ENCODE data around the gene GSC2.

Gene GSC2

DNA sequence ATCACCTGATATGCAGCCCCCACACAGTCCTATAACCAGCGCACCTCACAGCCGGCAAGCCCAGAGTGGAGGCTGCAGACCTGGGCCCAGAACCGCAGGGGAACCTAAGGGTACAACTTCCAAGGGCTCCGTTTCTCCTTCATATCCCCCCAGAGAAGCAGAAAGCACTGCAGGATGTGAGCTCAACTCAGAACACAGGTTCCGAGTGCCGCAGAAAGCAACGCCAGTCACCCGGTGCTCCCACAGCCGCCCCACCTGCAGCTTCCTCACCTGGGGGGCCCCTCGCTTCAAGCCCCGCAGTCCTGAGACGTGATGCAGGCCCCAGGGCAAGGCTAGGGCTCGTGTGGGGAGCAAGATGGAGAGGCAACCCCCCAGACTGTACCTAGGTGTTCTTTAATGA is 16.5 kb downstream of the GSC2 start:
- no peak for DNase-seq (ENCODE audit: low spot score)

DNA sequence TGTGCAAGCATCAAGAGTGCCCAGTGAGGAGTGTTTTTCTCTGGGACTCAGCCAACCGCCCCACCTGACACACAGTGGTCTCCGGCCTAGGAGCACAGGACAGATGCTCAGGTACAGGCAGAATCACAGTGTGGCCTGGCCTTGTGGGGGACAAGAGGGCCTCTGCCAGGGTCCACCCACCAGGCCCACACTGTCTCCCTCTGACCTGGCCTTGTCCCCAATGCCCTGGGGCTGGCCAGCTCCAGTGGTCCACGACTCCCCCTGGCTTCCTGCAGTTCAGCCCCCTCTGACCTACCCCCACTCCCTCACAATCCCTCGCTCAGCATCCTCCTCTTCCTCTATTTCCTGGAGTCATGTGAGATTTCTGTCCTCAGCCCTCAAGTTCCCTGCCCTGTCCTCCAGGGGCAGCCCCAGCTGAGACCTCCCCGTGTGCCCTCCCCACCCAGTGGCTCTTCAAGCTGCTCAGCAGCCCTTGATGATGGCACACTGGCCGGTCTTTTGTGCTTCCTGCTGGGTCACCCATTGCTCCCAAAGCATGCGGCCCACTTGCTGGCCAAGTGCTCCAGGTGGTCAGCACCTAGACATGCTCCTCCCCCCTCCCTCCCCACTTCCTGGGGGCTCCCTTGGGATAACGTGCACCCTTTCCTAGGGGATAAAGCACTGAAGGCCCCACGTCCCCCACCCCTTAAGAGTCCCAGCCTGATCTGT is 17.2 kb downstream of the GSC2 start:
- no peak for DNase-seq (ENCODE audit: low spot score)

DNA sequence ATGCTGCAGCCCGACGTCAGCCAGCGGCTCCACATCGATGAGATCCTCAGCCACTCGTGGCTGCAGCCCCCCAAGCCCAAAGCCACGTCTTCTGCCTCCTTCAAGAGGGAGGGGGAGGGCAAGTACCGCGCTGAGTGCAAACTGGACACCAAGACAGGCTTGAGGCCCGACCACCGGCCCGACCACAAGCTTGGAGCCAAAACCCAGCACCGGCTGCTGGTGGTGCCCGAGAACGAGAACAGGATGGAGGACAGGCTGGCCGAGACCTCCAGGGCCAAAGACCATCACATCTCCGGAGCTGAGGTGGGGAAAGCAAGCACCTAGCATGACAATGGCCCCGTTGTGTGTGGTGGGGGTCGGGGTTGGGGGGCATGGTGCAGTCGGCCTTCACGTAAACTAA is 17.9 kb downstream of the GSC2 start:
- DNase-seq (ENCODE audit: low spot score): no peak

DNA sequence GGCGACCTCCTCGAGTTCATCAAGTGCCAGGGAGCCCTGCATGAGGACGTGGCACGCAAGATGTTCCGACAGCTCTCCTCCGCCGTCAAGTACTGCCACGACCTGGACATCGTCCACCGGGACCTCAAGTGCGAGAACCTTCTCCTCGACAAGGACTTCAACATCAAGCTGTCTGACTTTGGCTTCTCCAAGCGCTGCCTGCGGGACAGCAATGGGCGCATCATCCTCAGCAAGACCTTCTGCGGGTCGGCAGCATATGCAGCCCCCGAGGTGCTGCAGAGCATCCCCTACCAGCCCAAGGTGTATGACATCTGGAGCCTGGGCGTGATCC is 18.4 kb downstream of the GSC2 start:
- DNase-seq (ENCODE audit: low spot score): no peak

DNA sequence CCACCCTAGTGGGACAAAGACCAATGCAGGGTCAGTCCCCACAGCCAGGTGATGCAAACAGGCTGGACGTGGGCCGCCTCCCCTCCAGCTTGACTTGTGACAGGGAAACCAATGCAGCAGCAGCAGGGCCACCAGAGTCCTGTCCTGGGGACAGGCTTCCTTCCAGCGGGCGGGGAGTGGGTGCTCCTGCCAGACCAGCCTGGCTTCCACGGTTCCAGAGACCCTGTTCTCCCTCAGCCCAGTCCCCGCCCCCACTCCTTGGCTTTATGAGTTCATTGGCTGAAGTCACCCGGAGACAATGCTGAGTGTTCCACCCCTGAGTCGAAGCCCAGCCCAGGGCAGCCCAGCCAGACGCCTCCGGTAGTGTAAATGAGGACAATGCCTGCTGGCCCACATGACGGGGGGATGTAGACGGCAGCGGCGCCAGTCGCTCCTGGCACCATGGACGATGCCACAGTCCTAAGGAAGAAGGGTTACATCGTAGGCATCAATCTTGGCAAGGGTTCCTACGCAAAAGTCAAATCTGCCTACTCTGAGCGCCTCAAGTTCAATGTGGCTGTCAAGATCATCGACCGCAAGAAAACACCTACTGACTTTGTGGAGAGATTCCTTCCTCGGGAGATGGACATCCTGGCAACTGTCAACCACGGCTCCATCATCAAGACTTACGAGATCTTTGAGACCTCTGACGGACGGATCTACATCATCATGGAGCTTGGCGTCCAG is 19.0 kb downstream of the GSC2 start, which contains the start of gene TSSK2:
TSS of gene TSSK2 (plus strand) at position 350 of the 726 bp plus-strand sequence. CDS start at position 442, 92 bp downstream.
- no peak for DNase-seq (ENCODE audit: low spot score)

DNA sequence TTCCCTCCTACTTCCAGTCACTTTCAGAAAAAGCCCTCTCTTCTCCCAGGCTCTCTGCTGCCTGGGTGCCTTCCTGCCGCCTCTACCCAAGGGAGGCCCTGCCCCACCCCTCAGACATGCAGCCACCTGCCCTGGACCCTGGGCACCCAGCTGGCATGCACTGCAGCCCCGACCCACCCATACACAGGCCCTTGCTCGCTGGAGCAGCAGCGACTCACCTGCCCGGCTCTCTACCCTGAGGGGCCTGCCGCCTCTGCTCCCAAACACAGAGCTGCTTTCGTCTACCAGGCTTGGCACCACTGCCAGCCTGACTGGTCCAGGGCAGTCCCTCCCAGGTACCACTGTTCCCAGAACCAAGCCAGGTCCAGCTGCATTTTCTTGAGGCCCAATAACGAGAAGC is 20.2 kb downstream of the GSC2 start:
- no peak for DNase-seq (ENCODE audit: low spot score)

DNA sequence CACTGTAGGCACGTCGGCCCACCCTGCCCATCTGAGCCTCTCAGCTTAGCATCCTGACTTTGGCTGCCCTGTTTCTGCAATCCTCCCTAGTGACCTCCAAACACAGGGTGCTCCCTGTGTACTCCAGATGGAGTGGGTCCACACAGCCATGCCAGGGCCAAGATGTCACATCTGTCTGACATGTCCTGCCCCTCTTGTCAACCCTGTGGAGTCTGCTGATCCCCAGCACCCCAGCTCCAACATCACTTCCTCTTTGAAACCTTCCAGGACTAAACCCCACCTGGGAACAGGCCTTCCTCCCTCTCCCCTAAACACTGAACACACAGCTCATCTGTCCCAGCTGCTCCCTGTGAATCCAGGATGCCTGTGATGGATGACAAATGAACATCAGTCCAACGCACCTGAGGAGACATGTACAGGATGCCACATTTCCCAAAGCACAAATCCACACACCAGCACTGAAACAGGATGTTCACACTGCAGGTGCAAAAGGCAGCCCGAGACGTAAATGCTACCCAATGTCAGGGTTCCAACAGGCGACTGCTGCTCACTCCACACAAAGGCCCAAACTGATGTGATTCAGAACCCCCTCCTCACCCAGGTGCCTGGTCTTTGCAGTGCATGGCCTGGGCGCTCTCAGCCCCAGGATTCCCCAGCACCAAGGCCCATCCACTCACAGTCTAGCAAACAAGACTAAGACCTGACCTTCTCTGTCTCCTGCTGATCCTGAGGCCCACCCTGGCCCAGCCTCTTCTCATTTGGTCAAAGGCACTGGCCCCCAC is 21.0 kb downstream of the GSC2 start:
- no peak for DNase-seq (ENCODE audit: low spot score)

DNA sequence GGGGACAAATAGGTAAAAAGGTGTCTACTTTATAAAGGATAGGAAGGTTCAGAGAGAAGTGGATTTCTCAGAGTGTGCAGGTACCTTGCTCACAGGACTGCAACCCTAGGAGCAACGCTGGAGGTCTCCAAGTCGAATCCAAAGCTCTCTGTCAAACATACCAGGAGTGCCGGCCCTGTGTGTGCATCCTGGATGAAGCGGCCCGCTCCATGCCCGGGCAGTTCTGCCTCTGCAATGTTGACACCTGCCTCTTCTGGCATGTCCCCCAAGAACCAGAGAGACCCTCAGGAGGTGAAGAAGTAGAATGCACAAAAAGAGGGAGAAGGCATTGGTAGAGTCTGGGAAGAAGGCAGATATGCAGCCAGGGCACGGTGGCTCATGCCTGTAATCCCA is 22.1 kb downstream of the GSC2 start:
- no peak for DNase-seq (ENCODE audit: low spot score)

DNA sequence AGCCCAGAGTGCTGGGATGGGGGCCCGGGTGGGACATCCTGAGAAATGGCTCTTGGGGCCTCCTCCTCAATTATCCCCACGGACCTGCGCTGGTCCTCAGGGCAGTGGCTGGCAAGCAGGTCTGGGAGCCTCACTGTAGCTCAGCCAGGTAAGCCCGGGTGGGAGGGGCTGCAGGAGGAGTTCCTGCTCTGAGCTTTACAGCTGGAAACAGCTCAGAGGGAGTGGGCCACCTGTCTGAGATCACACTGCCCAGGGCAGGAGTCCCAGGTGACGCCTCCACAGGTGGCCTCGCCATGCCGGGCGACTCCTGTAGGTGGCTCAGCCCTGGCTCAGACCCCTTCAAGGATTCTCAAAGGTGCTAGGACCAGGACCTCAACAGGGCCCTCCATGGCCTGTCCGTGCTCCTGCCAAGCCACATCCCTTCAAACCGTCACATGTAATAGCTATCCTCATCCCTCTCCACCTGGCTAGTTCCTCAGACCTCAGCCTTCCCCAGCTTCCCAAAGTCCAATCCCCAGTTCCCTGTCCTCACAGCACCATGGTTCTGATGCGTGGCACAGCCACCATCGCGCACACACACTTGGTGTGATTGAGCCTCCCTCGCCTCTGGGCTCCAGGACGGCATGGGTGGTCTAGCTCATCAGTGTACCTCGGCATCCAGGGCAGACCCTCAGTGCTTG is 22.6 kb downstream of the GSC2 start:
- no peak for DNase-seq (ENCODE audit: low spot score)

DNA sequence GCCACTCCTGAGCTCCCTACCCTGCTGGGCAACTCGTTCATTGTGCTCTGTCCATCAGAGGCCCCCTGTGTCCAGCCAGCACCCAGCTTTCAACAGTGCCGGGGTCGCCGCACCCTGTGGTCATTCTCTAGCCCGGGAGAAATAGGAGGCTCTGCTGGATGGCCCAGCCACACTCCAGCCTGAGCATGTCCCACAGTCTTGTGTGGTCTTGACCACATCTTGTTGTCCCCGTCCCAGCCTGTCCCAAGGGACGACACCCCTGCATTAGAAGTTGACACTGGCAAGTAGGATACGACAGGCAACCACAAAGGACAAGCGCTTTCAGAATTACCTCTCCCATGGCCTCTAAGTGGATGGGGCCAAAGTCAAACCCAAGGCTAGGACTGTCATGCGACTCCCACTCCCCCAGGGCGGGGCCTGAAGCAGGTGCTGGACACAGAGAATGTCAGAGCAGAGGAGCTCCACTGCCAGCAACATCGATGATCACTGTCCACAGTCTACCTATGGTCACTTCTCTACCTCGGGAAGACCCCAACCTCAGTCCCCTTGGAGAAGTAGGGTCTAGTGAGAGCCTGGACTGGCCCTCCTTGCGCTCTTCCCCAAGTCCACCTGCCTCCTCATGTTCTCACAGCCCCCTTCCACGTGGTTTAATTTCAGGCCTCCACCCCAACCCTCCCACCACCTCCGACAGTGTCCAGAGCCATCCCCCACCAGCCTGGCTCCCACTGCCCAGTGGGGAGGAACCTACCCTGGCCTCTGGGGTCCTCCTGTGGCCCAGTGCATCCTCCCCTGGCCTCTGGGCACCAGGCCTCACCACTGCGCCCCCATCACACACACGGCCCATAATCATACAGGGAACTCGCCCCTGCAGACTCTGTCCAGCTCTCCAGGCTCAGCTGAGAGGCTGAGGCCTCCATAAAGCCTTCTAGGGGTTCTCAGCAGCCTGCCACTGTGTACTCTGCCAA is 23.5 kb downstream of the GSC2 start:
- no peak for DNase-seq (ENCODE audit: low spot score)

DNA sequence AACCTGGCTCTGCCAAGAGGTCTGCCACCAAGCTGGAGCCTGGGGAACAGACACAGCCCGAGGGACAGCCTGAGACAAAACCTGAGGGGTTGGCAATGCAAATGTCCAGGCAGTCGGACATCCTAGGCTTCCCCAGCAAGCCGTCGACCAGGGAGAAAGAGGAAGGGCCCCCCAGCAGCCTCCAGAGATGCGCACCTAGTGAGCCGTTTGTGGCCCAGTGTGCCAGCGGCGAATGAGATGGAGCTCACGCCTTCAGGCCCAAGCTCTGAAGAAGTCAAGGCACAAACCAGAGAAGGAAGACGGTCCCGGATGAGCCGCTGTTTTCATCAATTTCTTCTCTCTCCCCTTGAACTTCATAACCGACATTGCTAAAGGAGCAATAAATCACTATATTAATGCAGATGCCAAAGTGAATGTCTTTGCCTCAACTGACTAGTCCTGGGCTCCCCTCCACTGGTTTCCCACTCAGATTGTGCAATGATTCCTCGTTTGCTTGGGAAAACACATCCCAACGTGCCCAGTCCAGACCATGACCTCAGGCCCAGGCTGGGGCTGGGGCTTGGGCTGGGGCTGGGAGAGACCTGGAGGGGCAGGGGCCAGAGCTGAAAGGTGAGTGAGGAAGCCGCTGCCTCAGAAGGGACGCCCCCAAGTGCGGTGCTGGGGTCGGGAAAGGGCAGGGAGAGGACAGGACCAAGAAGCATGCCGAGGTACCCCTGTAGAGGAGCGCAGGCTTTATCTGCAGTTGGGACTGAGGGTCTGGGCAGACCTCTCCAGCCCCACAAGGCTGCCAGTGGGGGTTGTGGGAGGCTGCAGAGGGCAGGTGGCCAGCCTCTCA is 24.4 kb downstream of the GSC2 start:
- DNase-seq (ENCODE audit: low spot score): no peak

DNA sequence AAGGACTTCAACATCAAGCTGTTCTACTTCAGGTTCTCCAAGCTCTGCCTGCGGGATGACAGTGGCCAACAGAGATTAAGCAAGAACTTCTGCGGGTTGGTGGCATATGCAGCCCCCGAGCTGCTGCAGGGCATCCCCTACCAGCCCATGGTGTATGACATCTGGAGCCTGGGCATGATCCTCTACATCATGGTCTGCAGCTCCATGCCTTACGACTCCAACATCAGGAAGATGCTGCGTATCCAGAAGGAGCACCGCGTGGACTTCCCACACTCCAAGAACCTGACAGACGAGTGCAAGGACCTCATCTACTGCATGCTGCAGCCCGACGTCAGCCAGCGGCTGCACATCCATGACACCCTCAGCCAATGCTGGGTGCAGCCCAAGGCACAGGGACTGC is 25.1 kb downstream of the GSC2 start:
- DNase-seq (ENCODE audit: low spot score): no peak

DNA sequence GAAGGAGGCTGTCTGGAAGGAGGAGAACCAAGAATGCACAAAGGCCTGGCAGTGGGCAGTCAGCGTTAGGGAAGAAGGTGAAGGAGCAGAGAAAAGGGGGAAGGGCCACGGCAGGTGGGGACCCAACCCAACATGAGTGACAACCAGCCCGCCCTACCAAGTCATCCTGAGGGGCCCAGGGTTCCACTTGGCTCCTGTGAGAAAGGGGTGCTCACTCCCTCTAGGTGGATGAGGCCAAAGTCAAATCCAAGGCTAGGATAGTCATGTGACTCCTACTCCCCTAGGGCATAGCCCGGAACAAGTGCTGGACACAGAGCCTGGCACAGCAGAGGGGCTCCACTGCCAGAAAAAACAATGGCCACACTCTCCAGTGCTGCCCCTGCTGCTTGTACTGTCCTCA is 25.7 kb downstream of the GSC2 start:
- DNase-seq (ENCODE audit: low spot score): no peak

DNA sequence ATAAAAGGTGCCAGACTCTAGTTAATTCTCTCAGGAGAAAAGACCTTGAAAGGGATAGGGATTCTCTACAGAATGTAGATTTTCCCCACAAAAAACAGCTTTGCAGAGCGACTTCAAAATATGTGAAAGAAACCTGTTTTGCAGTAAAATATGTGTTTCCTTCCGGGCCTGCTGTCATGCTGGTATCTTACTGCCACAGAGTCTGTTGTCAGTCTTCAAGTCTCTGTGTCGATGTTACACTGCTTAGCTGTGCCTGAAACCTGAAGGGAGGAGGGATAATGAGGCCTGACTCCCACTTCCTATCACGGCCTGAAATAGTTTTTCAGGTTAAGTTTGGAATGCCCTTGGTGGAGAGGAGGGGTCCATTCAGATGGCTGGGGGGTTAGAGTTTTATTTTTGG is 26.2 kb downstream of the GSC2 start:
- no peak for DNase-seq (ENCODE audit: low spot score)

DNA sequence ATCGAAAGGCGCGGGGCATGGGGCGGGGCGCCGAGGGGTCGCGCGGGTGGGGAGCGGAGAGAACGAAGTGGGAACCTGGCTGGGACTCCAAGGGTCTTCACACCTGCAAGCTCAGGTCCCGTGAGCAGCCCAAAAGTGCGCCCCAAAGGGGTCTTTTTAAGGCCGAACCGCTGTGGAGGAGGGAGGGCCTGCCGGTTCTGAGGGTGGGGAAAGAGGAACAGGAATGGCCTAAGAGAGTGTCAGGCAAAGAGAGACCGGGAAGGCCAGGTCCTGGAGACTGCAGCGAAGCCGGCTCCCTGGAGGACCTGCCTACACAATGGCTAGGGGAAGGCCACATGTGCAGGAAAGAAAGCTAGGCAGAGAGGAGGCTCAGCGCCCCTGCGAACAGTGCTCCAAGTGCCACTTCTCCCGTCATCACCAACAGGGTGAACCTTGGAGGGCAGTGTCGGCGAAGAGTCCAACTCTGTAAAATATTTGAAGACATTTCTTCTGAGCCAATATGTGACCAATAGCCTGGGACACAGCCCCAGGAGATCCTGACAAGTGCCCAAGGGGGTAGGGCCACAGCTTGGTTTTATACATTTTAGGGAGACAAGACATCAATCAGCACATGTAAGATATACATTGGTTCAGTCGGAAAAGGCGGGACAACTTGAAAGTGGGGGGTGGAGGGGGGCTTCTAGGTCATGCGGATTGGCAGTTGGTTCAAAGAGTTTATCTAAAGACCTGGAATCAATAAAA is 27.2 kb downstream of the GSC2 start:
- peak; percentile 16 for DNase-seq (ENCODE audit: low spot score)

DNA sequence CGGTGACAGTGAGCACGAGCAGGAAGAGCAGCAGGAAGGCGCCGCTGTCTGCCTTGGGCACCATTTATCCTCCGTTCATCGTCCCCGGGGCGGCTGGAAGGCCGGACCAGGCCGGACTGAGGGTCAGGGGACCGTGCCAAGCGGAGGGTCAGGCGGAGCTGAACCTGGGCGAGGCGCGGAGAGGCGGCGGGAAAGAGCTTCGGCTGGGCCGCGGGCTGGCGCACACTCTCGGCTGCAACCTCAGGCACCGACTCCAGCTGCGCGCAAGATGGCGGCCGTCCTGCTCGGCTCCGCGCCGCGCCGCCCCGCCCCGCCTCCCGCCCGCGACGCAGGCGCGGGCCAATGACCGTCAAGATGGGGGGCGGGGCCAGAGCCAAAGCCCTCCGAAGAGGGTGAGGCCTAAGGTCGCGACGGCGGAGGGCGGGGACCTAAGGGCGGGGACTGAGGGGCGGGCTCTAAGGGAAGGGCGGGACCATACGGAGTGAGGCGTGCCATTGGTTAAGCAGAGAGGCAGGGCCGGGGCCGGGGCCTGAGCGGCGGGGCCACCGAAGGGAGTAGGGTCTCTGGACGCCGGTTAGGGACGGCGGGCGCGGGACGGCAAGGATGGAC is 27.8 kb downstream of the GSC2 start, which contains the start of gene DGCR2:
TSS of gene DGCR2 (minus strand) at position 270 of the 609 bp plus-strand sequence. CDS start at position 64, 206 bp downstream.
- DNase-seq (ENCODE audit: low spot score): peak; percentile 92

DNA sequence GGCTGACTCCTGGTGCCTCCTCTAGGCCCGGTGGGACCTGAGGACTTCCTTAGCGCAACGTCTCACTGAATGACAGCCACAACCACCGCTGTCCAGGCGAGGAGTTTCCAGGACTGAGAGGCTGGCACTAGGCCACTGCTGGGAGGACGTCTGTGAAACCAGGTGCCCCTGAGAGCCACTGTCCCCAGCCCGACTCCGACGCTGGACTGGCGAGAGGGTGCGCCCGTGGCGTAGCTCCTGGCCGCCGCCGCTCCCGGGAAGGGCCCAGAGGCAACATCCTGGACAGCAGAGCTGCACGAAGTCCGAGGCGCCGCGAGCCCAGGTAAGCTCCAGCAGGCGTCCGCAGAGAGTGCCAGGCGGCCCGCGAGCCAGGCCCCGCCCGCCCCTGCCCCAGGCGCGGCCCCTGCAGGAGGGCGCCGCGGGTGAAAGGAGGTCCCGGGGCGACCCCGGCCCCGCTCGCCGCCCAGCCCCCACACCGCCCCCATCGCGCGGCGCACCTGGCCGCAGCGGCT is 28.4 kb downstream of the GSC2 start:
- peak; percentile 31 for DNase-seq (ENCODE audit: low spot score)

DNA sequence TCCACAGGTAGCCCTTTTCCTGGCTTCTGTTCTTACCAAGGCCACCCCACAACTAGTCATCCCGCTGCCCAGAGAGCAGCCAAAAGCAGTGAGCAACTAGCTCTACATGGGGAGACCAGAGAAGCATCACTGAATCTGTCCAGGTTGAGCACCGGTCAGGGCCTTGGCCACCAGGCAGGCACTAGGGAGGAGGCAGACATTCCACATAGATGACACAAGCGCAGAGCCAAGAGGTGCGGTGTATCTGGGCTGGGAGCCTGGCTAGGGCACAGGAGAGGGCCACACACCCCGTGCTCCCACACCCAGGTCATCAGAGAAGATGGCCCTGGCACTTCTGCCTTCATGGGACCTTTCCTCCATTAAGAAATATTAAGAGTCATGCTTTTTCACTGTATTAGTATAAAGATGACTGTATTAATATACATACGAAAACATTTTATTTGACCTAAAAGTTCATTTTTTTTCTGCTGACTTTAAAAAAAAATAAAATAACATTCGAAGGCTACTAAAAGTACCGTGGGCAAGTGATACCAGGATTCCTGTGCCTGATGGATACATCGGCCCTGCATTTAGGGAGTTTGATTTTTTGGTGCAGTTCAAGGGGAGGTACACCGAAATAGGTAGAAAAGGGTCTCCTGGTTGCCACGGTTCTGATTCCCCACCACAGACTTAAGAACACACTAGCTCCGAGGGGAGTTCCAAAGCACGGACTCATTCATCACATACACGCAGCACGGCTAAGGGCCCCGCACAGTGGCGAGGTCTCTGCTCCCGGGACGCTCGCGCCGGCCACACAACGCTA is 29.1 kb downstream of the GSC2 start:
- peak; percentile 7 for DNase-seq (ENCODE audit: low spot score)

Data from kidney capillary endothelial cell (primary cell).